HEK293 (cell line): Measurements from ENCODE around the gene TRIP11.

Experiments used
- CTCF ChIA-PET: fragments of 350-600 bp; formaldehyde crosslinking; extraction: SDS; loops from one replicate; lab custom pipeline; 2021; ENCODE audit warnings: antibody characterized with exemption; lab: Yijun Ruan, JAX
- POLR2A ChIA-PET: fragments of 300-600 bp; formaldehyde crosslinking; extraction: SDS; loops from one replicate; lab custom pipeline; 2020; ENCODE audit warnings: antibody characterized with exemption, inconsistent platforms; lab: Yijun Ruan, JAX
- H3K27ac ChIP-seq: fragments of 200-500 bp; sonication (Bioruptor generic); 2 replicates; pipeline ENCODE4 v1.5.1; 2014; ENCODE audit warnings: low read depth, low read length, control low read depth, inconsistent platforms; ENCODE audit errors: extremely low read depth
- H3K36me3 ChIP-seq, 2 experiments: fragments of 200-500 bp in 1 of 2; sonication (Bioruptor generic) in 1 of 2; 1 replicate in 1 of 2; 2 replicates in 1 of 2; pipeline ENCODE4 v1.5.1; 2014 to 2017; ENCODE audit warnings: inconsistent platforms in 2 of 2, low read length in 2 of 2; ENCODE audit not compliant: control insufficient read depth in 2 of 2, insufficient read depth in 1 of 2
- H3K4me1 ChIP-seq: fragments of 200-500 bp; sonication (Bioruptor generic); 2 replicates; pipeline ENCODE4 v1.5.1; 2014; ENCODE audit warnings: mild to moderate bottlenecking, low read length, inconsistent platforms; ENCODE audit not compliant: control insufficient read depth, insufficient read depth
- H3K4me3 ChIP-seq: 2 replicates; pipeline ENCODE4 v1.5.1; 2011; ENCODE audit warnings: low read depth, mild to moderate bottlenecking, control low read depth, low read length, moderate library complexity
- H3K9me3 ChIP-seq: fragments of 200-500 bp; sonication (Bioruptor generic); 2 replicates; pipeline ENCODE4 v1.5.1; 2014; ENCODE audit warnings: low read depth, low read length, inconsistent platforms; ENCODE audit not compliant: control insufficient read depth, insufficient read depth
- BCL6B ChIP-seq: fragments of 450-650 bp; formaldehyde crosslinking; IDR thresholded peaks from 2 replicates; pipeline ENCODE4 v1.5.1; 2017; ENCODE audit warnings: missing biosample characterization, missing genetic modification characterization
- FEZF1 ChIP-seq: fragments of 450-650 bp; formaldehyde crosslinking; IDR thresholded peaks from 2 replicates; pipeline ENCODE4 v1.5.1; 2016; ENCODE audit warnings: missing biosample characterization, missing genetic modification characterization
- GLI4 ChIP-seq: fragments of 450-650 bp; formaldehyde crosslinking; IDR thresholded peaks from 2 replicates; pipeline ENCODE4 v1.5.1; 2016; ENCODE audit warnings: missing biosample characterization, missing genetic modification characterization
- KLF1 ChIP-seq: fragments of 450-650 bp; formaldehyde crosslinking; IDR thresholded peaks from 2 replicates; pipeline ENCODE4 v1.5.1; 2016; ENCODE audit warnings: missing biosample characterization, missing genetic modification characterization
- KLF8 ChIP-seq: fragments of 450-650 bp; formaldehyde crosslinking; IDR thresholded peaks from 2 replicates; pipeline ENCODE4 v1.5.1; 2016; ENCODE audit warnings: missing biosample characterization, missing genetic modification characterization
- ZBTB1 ChIP-seq: fragments of 450-650 bp; formaldehyde crosslinking; IDR thresholded peaks from 2 replicates; pipeline ENCODE4 v1.5.1; 2016; ENCODE audit warnings: missing biosample characterization, missing genetic modification characterization
- ZBTB48 ChIP-seq: fragments of 450-650 bp; formaldehyde crosslinking; IDR thresholded peaks from 2 replicates; pipeline ENCODE4 v1.5.1; 2016; ENCODE audit warnings: missing biosample characterization, missing genetic modification characterization
- ZFP3 ChIP-seq: fragments of 450-650 bp; formaldehyde crosslinking; IDR thresholded peaks from 2 replicates; pipeline ENCODE4 v1.5.1; 2016; ENCODE audit warnings: low read depth, missing biosample characterization, missing genetic modification characterization
- ZFP37 ChIP-seq: fragments of 450-650 bp; formaldehyde crosslinking; IDR thresholded peaks from 2 replicates; pipeline ENCODE4 v1.5.1; 2016; ENCODE audit warnings: missing biosample characterization, missing genetic modification characterization
- ZFP41 ChIP-seq: fragments of 450-650 bp; formaldehyde crosslinking; IDR thresholded peaks from 2 replicates; pipeline ENCODE4 v1.5.1; 2016; ENCODE audit warnings: missing biosample characterization, missing genetic modification characterization, borderline replicate concordance
- ZNF155 ChIP-seq: fragments of 450-650 bp; formaldehyde crosslinking; IDR thresholded peaks from 2 replicates; pipeline ENCODE4 v1.5.1; 2016; ENCODE audit warnings: missing biosample characterization, missing genetic modification characterization
- ZNF214 ChIP-seq: fragments of 450-650 bp; formaldehyde crosslinking; IDR thresholded peaks from 2 replicates; pipeline ENCODE4 v1.5.1; 2017; ENCODE audit warnings: missing biosample characterization, mild to moderate bottlenecking, missing genetic modification characterization, borderline replicate concordance
- ZNF280C ChIP-seq: fragments of 450-650 bp; formaldehyde crosslinking; IDR thresholded peaks from 2 replicates; pipeline ENCODE4 v1.5.1; 2016; ENCODE audit warnings: missing biosample characterization, missing genetic modification characterization
- ZNF350 ChIP-seq: fragments of 450-650 bp; formaldehyde crosslinking; IDR thresholded peaks from 2 replicates; pipeline ENCODE4 v1.5.0; 2017; ENCODE audit warnings: missing biosample characterization, mild to moderate bottlenecking, missing genetic modification characterization
- ZNF354C ChIP-seq: fragments of 450-650 bp; formaldehyde crosslinking; IDR thresholded peaks from 2 replicates; pipeline ENCODE4 v1.5.1; 2016; ENCODE audit warnings: missing biosample characterization, missing genetic modification characterization, low read depth, borderline replicate concordance
- ZNF362 ChIP-seq: fragments of 450-650 bp; formaldehyde crosslinking; IDR thresholded peaks from 2 replicates; pipeline ENCODE4 v1.5.1; 2016; ENCODE audit warnings: missing biosample characterization, missing genetic modification characterization
- ZNF530 ChIP-seq: fragments of 450-650 bp; formaldehyde crosslinking; IDR thresholded peaks from 2 replicates; pipeline ENCODE4 v1.5.1; 2016; ENCODE audit warnings: low read depth, missing biosample characterization, missing genetic modification characterization
- ZNF654 ChIP-seq: fragments of 450-650 bp; formaldehyde crosslinking; IDR thresholded peaks from 2 replicates; pipeline ENCODE4 v1.5.1; 2016; ENCODE audit warnings: low read depth, missing biosample characterization, missing genetic modification characterization
- ZNF670 ChIP-seq: fragments of 450-650 bp; formaldehyde crosslinking; IDR thresholded peaks from 2 replicates; pipeline ENCODE4 v1.5.1; 2016; ENCODE audit warnings: missing biosample characterization, missing genetic modification characterization, low read depth
- ZNF747 ChIP-seq: fragments of 450-650 bp; formaldehyde crosslinking; IDR thresholded peaks from 2 replicates; pipeline ENCODE4 v1.5.1; 2016; ENCODE audit warnings: missing biosample characterization, missing genetic modification characterization
- ZNF830 ChIP-seq: fragments of 450-650 bp; IDR thresholded peaks from 2 replicates; pipeline ENCODE4 v1.5.0; 2018; ENCODE audit warnings: missing biosample characterization, missing genetic modification characterization, low read depth, mild to moderate bottlenecking, moderate library complexity
- ZSCAN4 ChIP-seq: fragments of 450-650 bp; formaldehyde crosslinking; IDR thresholded peaks from 2 replicates; pipeline ENCODE4 v1.5.1; 2017; ENCODE audit warnings: missing biosample characterization, missing genetic modification characterization

Gene TRIP11

GRCh38 chr14:91927800-91928199 lies 112.1 kb downstream of the TRIP11 start:
- Histone ChIP-seq H3K9me3 (no peaks in the 10 kb centered on the region), H3K36me3 (no peaks in the 10 kb centered on the region), H3K4me1 (no peaks in the 10 kb centered on the region), H3K4me3 (no peak overlapping the region), H3K27ac (no peak overlapping the region)
- no peak for TF ChIP-seq ZFP37 (tag by site-specific recombination)
- TF ChIP-seq ZFP3 (tag by site-specific recombination): no peak
- POLR2A ChIA-PET: no interaction called here
- CTCF ChIA-PET: no interaction called here

GRCh38 chr14:91927191-91927590 lies 112.7 kb downstream of the TRIP11 start:
- TF ChIP-seq ZNF354C (tag by site-specific recombination) (no peak), GLI4 (tag by site-specific recombination) (no peak), KLF1 (tag by site-specific recombination) (no peak), ZNF362 (tag by site-specific recombination) (no peak), ZBTB48 (tag by site-specific recombination) (no peak), ZNF155 (tag by site-specific recombination) (no peak), ZNF670 (tag by site-specific recombination) (no peak), ZNF747 (tag by site-specific recombination) (no peak)
- H3K27ac ChIP-seq: no peak overlapping the region
- ChIA-PET POLR2A (no interaction called here), CTCF (no interaction called here)
- H3K36me3 ChIP-seq: no peaks in the 10 kb centered on the region
- H3K4me3 ChIP-seq: no peak overlapping the region
- H3K4me1 ChIP-seq: no peaks in the 10 kb centered on the region
- H3K9me3 ChIP-seq: no peaks in the 10 kb centered on the region

- ChIA-PET POLR2A (no interaction called here), CTCF (no interaction called here)
- no peak overlapping the region for H3K4me3 ChIP-seq
- H3K27ac ChIP-seq: no peak overlapping the region
- no peak for TF ChIP-seq ZNF280C (tag by site-specific recombination)
- TF ChIP-seq ZBTB48 (tag by site-specific recombination): no peak
- no peak for TF ChIP-seq ZNF350
- H3K4me1 ChIP-seq: no peaks in the 10 kb centered on the region
- H3K36me3 ChIP-seq: no peaks in the 10 kb centered on the region
- H3K9me3 ChIP-seq: no peaks in the 10 kb centered on the region
These were observed 113.5 kb downstream of the TRIP11 start for GRCh38 chr14:91926131-91926890.

- H3K9me3 ChIP-seq: no peaks in the 10 kb centered on the region
- ChIA-PET CTCF (no interaction called here), POLR2A (no interaction called here)
- H3K36me3 ChIP-seq: no peaks in the 10 kb centered on the region
- no peaks in the 10 kb centered on the region for H3K4me1 ChIP-seq
- H3K4me3 ChIP-seq: no peak overlapping the region
- H3K27ac ChIP-seq: no peak overlapping the region
- TF ChIP-seq ZBTB1 (tag by site-specific recombination) (no peak), ZNF654 (tag by site-specific recombination) (no peak), ZFP41 (tag by site-specific recombination) (no peak), ZNF830 (tag by site-specific recombination) (no peak), ZSCAN4 (tag by site-specific recombination) (no peak), ZNF530 (no peak), FEZF1 (tag by site-specific recombination) (no peak), ZNF214 (tag by site-specific recombination) (no peak), KLF8 (tag by site-specific recombination) (no peak), BCL6B (no peak)
These were observed 114.1 kb downstream of the TRIP11 start for GRCh38 chr14:91925727-91926121.
